Inferior parietal cortex (tissue), 1 donor: ENCODE data around the gene EIPR1.
"Not testable (repeated sequence)": the region's sequence is repeated elsewhere in the genome, so short reads cannot be mapped to it uniquely, and the experiment has no call there.

Source experiments
- DNase-seq: peaks from one replicate; pipeline ENCODE4 v3.0.0-alpha.2; 2016; ENCODE audit errors: extremely low spot score

The EIPR1 gene

DNA sequence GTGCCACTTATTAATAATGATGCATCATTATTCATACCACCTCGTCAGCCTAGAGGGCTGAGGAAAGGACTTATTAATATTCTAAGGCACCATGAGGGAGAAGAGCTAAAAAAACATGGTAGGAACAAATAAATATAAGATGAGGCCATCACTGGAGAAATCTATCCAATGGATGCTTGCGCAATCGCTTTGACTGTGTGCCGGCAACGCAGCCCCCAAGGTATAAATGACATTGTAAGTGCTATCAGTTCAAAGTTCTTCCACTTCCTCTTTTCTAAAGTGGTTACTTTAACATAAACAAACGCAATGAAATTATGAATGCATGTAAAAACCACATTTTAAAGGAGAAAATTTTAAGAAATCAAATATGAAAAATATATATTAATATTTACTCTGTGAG, 164.6 kb downstream of the EIPR1 start:
- no peak for DNase-seq

DNA sequence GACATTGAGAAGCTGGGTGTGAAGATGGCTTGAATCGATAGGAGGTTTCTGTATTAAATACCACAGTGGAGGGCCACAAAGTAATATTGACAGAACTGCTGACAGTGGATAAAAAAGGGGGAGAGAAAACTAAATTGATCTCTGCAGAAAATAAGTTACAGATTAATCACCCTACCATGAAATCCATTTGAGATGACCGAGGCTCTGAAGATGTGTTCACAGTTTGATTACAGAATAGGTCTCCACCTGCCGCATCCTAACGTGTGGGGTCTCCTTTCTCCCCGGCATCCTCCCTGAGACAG, 165.6 kb downstream of the EIPR1 start:
- no peak for DNase-seq

DNA sequence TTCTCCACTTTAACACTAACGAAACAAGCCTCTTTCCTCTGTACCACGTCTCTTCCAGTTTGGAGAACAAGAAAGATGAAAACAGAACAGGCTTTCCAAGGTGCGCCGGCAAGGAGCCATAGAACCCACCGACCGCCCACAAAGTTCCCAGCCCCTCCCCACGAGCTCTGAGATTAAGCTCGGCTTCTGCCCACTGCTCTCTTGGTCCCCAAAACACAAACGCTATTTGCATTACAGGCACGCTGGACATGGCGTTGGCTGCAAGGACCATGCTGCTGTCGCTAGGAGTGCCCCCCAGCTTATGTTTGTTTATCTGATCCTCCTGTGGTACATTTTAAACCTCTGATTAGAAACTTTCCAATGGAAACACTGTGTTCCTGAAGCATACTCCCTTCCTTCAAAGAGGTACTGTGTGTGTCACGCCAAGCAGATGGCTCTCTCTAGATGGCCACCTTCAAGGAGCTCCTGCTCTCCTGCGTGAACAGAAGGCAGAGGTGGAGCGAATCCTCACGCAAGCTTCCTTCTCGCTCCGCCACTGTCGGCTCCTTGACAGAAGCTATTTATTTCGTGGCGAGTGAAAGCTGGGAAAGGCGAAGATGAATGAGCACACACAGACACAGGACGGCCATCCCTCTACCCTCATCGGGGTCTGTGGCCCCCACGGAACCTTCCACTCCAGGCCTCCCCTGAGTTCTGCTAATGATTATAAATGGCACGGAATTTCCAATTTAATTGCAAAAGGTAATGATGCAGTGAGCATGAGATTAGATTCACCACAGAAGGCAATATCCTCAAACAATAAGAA, 166.2 kb downstream of the EIPR1 start:
- no peak for DNase-seq

DNA sequence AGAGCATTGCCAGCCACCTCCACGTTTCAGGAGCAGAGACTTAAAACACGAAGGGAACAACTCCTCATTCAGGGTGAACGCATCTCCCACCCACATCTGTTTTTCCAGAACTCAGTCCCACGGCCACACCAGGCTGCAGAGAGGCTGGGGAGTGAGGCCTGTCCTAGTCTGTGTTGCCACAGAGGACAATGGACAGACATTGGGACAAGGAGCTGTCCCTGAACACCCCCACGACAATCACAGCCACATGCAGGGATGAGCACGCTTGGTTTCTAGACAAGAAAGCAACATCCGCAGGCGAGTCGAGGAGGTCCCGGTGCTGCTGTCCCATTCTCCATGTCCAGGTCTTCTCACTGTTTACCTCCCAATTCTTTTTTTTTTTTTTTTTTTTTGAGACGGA, 167.4 kb downstream of the EIPR1 start:
- DNase-seq = no peak

DNA sequence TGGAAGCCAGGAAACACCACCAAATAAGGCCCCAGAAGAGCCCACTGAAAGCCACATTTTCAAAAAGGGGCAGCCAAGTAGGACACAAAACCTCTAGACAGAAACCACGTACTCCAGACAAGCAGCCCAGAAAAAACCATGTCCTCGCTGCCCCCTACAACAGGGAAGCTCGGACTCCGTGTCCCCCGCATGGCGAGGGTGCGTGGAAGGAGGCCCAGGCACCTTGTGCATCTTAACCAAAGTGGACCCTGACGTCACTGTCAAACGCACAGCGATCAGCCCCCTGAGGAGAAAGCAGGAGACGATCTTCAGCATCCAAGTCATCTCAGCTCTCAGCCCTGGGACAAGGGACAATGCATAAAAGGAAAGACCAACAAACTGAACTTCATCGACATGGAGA, 168.4 kb downstream of the EIPR1 start:
- no peak for DNase-seq

DNA sequence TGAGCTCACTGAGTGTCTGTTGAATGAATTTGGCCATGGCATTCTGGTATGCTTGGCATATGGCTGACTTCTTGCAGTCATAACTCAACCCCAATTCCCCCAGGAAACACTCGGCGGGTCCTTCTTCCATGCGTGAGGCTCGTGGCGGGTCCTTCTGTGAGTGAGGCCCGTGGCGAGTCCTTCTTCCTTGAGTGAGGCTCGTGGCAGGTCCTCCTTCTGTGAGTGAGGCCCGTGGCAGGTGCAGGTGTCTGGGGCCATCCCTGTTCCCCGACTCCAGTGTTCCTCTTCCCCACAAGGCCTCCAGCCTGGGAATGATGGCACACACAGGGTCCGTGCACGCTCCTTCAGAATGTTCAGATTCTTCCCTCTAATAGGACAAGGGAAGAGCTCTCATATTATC, 169.0 kb downstream of the EIPR1 start:
- DNase-seq = no peak

DNA sequence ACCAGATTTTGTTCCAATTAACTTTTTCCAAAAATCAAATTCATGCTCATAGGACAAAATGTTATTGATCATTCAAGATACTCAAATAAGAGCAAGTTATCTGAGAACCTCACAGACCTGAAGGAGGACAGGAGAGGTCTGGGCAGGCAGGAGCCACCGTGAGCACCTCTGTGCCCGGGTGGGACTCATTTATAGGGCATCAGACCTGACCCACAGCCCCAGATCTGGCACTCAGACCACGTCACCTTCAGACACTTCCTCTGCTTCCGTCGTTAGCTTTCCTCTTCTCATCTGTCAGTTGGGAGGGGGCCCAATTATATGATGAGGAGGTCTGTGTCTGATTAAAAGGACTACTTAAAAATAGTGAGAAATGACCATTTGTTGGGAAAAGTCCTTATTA, 169.4 kb downstream of the EIPR1 start:
- no peak for DNase-seq

DNA sequence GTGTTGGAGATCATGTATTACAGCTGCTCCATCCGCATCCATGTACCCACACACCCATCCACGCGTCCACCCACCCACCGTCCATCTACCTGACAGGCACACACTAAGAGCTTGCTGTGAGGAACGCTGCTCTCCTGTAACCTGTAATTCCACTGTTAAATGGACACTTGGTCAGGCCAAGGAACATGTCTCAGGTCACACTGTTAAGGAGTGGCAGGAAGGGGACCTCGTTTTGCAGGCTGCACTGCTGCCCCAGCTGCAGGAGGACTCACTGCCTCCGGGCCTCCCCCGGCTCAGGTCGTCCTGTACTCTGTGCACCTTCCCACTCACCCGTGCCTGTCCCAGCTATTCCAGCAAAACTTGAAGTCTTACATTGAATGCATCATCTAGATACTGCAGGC, 170.5 kb downstream of the EIPR1 start:
- DNase-seq = no peak

DNA sequence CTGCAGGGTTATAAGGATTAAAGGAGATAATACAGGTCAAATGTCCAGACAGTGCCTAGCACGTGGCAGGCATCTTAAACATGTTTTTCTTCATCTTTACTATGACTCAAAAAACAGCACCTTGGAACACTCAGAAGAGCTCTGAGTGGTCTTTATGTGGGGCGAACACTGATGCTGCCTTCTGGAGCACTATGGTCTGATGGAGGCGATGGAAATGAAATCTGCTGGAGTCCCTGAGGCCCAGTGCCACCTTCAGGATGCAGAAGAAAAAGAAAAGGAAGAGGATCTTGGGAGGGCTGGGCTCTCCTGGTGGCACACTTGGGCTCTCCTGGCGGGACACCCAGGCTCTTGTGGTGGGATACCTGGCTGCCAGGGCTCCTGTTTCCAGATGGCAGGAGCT, 171.8 kb downstream of the EIPR1 start:
- DNase-seq = no peak

DNA sequence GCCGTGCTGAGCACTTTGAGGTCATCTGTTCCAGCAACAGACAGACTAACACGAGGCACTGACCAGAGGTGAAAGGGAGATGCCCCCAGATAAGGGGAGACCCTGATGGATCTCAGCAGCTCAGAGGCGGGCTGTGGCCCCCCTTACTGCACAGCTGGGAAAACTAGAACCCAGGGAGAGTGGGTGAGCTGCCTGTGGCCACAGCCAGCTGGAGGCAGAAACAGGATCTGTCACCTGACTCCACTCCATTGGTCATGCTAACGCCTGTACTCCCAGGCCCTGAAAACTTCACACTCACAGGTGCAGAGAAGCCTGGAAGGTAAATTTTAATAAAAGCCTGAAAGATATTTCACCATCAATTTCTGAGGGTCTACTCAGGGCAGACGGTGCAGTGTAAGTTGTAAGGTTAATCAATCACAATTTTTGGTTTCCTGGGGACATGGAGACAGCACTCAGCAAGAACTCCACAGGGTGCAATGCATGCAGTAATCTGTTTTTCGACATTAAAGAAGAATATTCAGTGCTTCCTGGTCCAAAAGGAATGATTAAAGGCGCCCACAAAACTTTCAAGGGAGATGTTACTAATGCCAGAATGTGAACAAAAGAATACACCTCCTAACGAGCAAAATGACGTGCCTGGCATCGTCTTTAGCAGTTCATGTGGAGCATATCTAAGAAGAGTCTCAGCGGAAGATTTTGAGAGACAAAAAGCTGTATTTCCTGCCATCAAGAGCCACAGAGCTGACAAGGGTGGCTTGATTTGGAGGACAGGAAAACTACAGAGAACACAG, 173.4 kb downstream of the EIPR1 start:
- DNase-seq = no peak

DNA sequence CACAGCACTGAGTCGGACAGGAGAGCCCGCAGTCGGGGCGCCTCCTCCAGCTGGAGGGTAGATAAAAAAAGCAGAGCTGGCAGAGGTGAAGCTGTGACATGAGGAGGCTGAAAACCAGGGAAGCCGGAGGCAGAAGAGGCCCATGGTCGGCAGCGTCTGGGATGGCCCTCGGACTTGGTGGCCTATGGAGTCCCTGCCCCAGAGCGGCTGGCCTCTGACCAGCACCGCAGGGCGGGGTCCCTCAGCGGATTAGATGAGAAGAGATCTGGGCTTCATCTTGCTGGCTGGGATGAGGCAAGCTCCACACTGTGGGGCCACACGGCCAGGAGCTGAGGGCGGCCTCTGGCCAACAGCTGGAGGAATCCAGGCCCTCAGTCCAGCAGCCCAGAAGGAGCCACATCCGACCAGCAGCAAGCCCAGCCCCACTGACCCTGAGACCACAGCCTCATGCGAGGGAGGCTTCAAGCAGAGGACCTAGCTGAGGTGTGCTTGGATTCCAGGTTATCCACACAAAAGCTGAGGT, 174.1 kb downstream of the EIPR1 start:
- DNase-seq = no peak

DNA sequence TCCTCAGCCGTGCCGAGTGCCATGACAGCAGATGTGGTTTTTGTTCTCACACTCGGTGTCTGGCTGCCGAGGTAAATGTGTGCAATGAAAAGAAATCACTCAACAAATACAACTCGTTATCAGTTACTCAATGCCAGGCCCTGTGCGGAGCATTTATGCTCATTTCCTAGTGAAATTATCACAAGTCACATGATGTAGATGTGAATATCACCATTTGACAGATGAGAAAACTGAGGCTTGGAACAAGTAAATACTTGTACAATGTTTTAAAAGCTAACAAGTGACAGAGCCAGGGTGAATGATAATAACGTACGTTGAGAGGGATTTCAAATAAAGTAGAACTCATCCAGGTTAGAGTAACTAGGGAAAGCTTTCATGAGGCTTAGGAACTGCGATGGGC, 174.7 kb downstream of the EIPR1 start:
- DNase-seq = no peak

DNA sequence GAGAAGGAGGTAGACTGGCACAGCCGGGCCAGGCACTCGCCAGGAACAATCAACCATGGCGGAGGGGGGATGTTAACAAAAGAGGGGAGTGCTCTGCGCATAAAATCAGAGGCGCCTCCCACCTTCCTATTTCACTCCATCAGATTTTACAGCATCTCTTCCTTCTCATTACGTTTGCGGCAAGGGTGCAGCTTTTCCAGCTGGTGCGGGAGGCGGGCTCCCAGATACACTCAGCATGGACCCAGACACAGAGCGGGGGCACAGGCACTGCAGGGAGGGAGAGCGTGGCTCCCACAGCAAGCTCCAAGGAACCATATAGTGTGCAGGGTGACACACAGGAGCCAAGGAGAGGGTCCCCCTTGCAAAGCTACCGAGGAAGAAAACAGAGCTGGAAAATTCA, 176.3 kb downstream of the EIPR1 start:
- DNase-seq = no peak

DNA sequence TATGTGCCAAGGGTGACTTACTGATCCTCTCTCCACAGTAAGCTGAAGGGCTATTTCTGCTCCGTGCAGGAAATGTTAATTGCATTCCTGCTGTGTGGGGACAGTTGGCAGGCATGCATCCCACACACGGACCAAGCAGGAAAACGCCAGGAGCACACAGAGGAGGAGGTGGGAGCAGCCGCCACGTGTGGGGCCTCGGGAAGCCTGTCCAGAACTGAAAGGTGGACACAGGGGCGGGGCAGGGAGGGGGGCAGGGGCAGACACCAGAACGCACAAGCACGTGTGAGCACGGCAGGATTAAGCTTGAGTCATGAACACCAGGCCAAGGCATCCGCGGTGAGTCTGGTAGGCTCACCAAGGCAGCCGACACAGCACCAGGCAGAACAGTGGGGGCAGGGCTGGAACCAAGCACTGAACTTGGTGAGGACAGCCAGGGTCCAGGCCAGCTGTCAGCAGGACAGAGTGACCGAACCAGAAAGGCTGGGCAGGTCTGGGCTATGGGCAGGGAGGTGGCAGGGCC, 177.1 kb downstream of the EIPR1 start:
- no peak for DNase-seq

DNA sequence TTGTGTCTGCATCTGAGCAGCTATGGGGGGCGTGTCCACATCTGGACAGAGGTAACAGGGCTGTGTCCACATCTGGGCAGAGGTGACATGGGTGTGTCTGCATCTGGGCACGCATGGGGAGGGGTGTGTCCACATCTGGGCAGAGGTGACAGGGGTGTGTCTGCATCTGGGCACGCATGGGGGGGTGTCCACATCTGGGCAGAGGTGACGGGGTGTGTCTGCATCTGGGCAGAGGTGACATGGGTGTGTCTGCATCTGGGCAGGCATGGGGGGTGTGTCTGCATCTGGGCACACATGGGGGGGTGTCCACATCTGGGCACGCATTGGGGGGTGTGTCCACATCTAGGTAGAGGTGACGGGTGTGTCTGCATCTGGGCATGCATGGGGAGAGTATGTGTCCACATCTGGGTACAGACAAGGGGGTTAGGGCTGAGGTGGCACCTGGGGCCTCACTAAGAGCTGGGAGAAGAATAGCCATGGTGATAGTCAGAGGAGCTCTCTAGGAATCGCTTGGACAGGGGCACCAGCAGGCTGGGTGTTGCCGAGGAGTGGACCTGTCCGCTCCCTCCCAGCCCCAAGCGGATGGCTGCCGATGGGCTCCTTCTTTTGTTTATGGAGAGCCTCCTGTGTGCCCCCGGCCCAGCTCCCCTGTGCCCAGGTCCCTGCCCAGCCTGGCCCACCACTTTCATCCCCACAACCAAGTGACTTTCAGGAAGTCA, 177.8 kb downstream of the EIPR1 start:
- no peak for DNase-seq

DNA sequence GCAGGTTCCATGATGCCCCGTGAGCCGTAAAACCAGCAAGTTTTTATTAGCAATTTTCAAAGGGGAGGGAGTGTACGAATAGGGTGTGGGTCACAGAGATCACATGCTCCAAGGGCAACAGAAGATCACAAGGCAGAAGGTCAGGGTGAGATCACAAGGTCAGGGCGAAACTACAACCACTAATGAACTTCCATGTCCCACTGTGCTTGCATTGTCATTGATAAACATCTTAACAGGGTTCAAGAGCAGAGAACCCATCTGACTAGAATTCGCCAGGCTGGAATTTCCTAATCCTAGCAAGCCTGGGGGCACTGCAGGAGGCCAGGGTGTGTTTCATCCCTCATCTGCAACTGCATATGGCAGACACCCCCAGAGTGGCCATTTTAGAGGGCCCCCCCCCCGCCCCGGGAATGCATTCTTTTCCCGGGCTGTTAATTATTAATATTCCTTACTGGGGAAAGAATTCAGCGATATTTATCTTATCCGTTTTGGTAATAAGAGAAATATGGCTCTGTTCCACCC, 178.9 kb downstream of the EIPR1 start:
- not testable (repeated sequence) for DNase-seq

DNA sequence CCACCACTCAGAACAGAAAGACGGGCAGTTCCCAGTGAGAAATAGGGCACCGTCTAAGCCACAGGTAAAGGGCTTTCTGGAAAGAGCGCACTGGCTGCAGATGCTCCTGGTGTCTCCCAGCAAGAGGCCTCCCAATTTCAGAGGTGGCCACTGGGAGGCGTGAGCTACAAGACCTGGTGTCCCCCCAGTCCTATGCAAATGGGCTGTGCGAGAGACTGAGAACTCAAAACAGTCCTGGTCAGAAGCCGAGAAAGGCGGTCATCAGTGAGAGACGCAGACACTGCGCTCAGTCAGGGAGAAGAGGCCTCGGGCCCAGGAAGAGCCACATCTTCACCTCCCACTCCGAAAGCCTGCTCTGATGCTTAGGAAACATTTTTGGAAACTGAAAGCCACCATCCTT, 179.5 kb downstream of the EIPR1 start:
- DNase-seq = no peak

DNA sequence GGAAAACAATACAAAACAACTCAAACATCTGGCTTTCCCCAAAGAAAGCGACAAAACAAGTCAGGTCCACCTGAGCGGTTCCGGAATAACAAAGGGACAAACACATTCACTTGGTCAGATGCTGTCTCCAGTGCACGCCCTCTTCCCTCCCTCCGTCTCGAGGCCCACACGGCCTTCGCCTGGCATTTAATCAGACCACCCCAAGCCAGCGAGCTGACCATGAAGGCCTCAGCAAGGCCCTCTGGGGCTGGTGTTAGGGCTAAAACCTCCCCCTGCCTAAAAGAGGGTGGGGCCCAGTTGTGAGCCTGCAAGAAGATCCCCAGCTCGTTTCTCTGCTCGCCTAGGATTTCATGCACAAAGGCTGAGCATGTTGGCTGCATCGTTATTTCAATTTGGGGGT, 180.3 kb downstream of the EIPR1 start:
- DNase-seq = no peak

DNA sequence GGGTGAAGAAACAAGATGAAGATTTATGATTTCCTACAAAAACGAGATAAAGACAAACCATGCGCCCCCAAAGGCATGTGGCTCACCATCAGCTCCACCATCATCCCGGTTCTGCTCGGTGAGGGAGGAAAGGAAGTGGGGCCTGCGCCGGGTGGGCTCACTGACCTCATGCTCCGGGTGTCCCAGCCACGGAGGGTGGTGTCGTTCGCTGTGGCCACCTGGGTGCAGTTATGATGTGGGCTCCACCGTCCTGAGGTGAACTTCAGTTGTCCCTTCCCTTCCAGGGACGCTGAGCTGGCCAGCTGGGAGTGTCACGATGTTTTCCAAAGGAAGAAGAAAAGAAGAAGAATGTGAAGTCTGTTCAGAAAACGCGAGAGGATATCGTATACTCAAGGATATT, 180.9 kb downstream of the EIPR1 start:
- no peak for DNase-seq

DNA sequence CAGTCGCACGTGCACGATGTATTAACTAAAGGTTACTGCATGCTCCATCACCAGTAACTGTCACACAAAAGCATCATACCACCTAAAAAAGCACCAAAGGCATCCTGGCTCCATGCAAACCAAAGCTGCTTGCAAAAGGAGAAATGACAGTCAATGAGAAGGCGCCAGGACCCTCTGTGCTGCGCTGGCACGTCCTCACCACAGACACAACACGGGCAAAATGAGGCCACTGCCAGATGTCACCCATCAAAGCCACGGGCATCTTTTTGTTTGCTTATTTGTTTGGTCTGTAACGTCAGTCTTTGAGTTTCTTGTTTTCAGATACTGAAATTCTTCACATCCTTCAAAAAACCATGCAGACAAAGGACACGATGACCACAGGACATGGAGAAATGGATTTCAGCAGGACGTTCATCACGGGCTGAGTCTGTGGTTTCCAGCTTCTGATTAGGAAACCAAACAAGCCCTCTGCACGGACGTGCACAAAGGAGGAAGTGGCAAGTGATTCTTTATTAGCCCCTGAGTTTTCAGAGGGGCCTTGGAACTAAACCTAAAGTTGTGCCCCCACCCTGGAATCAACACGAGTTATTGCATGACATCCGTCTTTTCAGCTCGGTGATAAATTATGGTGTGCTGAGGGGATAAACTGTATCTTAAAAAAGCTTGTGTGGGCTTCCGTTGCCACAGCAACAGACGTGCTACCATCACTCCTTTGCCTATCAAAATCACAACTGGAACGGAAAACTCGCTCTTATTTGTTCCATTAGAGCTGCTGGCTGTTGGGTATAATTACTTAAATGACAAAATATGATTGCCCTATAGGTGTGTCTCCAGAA, 181.8 kb downstream of the EIPR1 start:
- peak; percentile 38 for DNase-seq

DNA sequence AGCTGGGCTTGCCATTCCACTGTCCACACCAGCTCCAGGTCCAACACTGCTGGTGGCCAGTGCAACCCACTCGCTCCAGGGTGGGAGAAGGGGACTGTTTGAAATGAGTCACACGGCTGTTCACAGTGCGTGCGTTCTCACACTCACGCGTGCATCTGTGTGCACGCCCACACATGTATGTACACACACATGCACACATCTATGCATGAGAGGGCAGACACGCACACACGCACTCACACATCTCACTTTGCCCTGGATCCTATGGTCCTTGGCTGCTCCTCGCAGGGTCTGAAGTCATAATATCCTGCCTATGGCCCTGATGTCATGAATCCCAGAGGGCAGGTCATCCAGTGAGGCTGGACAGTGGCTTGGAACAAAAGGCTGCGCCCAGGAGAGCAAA, 182.8 kb downstream of the EIPR1 start:
- DNase-seq = no peak
